Heart right ventricle (tissue), 16 donors: ENCODE data around the gene PIK3CG. TPM values are rescaled to one million over a fixed set of nuclear protein-coding genes. Genes with fewer than 3 reads are reported as not detected.

Source experiments
- ATAC-seq, 8 donors: fragments of 200-7000 bp; cut with Tn5 transposase; one replicate each; pipeline ENCODE4 v1.9.1; 2020; ENCODE audit warnings: mild to moderate bottlenecking in 8 of 8, moderate library complexity in 8 of 8, moderate number of reproducible peaks in 1 of 8
- DNase-seq, 2 donors: peaks; one replicate each; pipeline ENCODE4 v3.0.0-alpha.2; 2020
- H3K27ac ChIP-seq, 10 donors: fragments of 200-600 bp; sonication (generic) in 2 of 10; one replicate each; pipeline versions ENCODE4 v1.5.0 to v1.8.0; 2020 to 2022; ENCODE audit warnings: mild to moderate bottlenecking in 3 of 10
- H3K27me3 ChIP-seq, 7 donors: fragments of 200-600 bp; one replicate each; pipeline ENCODE4 v1.8.0; 2021 to 2022; ENCODE audit warnings: mild to moderate bottlenecking in 2 of 7
- H3K36me3 ChIP-seq, 9 donors: fragments of 200-600 bp; sonication (generic) in 1 of 9; one replicate each; pipeline versions ENCODE4 v1.5.0 to v1.8.0; 2020 to 2022; ENCODE audit warnings: mild to moderate bottlenecking in 2 of 9
- H3K4me1 ChIP-seq, 9 donors: fragments of 200-600 bp; sonication (generic) in 1 of 9; one replicate each; pipeline versions ENCODE4 v1.5.0 to v1.8.0; 2020 to 2022; ENCODE audit warnings: mild to moderate bottlenecking in 4 of 9
- H3K4me3 ChIP-seq, 10 donors: fragments of 200-600 bp; sonication (generic) in 2 of 10; one replicate each; pipeline versions ENCODE4 v1.5.0 to v1.8.0; 2020 to 2022; ENCODE audit warnings: mild to moderate bottlenecking in 7 of 10, moderate library complexity in 2 of 10
- H3K9me3 ChIP-seq, 11 donors: fragments of 200-600 bp in 10 of 11; sonication (generic) in 2 of 11; one replicate each; pipeline versions ENCODE4 v1.5.0 to v1.8.0; 2013 to 2022; ENCODE audit warnings: mild to moderate bottlenecking in 2 of 11, control low read depth in 1 of 11, moderate library complexity in 1 of 11
- CTCF ChIP-seq, 9 donors: fragments of 200-600 bp; sonication (generic) in 2 of 9; IDR thresholded peaks; one replicate each; pipeline versions ENCODE4 v1.5.0 to v1.8.0; 2021 to 2022; ENCODE audit warnings: antibody characterized with exemption in 9 of 9, mild to moderate bottlenecking in 5 of 9, moderate library complexity in 1 of 9
- WGBS, 2 donors: extraction: QIAGEN DNeasy Blood & Tissue Kit; methylation state at CpG; one replicate each; pipeline ENCODE4 v1.1.7; 2013; ENCODE audit warnings: inconsistent platforms in 1 of 2; 5-methylcytosine and 5-hydroxymethylcytosine counted together
- intact Hi-C, 10 donors: fragments of 100-400 bp; cut with DNase I; formaldehyde crosslinking; loops; one replicate each; pipeline versions ENCODE4 v1.11.1 to v1.14.2; 2022
- polyA plus RNA-seq, 2 donors: library from polyadenylated mRNA; stranded (reverse); fragments of 200-250 nt; gene quantifications; one replicate each; pipeline ENCODE4 v1.2.3, GENCODE V29; 2013
- total RNA-seq, 10 donors: library from RNA; stranded (reverse); fragmentation: NEBNext Ultra II Directional in 3 of 10; extraction: Animal tissue kit (Norgen Biotek cat#: 25700) in 3 of 10; gene quantifications; one replicate each; pipeline versions ENCODE4 v1.2.1 to v1.2.4, GENCODE V29; 2021 to 2023
- donor health status: Arrhythmogenic right ventricular cardiomyopathy.
- donor health status: ischemic (EF 13 %, LVEDD 7.1; RV severe dilation, severe dysfunction).
- donor health status: healthy with polysubstance abuse.
- donor health status: DM: no; HTN: yes; CAD: no.
- donor health status: DM: no; HTN: no; CAD: no.
- donor health status: ischemic (EF 25% LVEDD 6.9; RV normal size, moderate dysfunction).
- donor health status: ischemic (EF 25% LVEDD 5.7; RV mildly dilated, moderate dysfunction).
- donor health status: healthy.
- donor health status: DM: yes; HTN: yes; CAD: no.
- donor health status: Ischemic cardiomyopathy.
- donor health status: ischemic (EF 35%, LVEDD 5.7; RV mildly dilated, moderate dysfunction).
- donor health status: nonischemic (EF 11% LVEDD 7.7; RV severe dilation, severe dysfunction).
- donor health status: DM: yes; HTN: yes; CAD: no.
- donor health status: PGD.
- donor health status: ischemic (EF 29% LVEDD 5.4; RV normal size, mild dysfunction).
- donor health status: nonischemic (EF 23%, LVEDD 6.1; RV moderate dilation, normal function).

The PIK3CG gene
- total and polyA plus RNA-seq, 12 donors, result 0.16 to 6.8 (median 2.0) TPM

GRCh38 chr7:106874076-106874475 is 9.0 kb downstream of the PIK3CG start:
- Histone ChIP-seq H3K4me1 (peaks cover 0 to 63% (median 0%) of the 10 kb centered on the region in 9 donors), H3K4me3 (no peak overlapping the region), H3K9me3 (peaks cover 0 to 7% (median 0%) of the 10 kb centered on the region in 11 donors), H3K36me3 (peaks cover 0 to 59% (median 0%) of the 10 kb centered on the region in 9 donors), H3K27me3 (no peaks in the 10 kb centered on the region), H3K27ac (no peak overlapping the region)
- DNase-seq (no peak), ATAC-seq (no peak)
- no peak for TF ChIP-seq CTCF (IDR thresholded peaks at IDR 0.05)
- intact Hi-C loops, result no loop called here

GRCh38 chr7:106875508-106875907 is 10.4 kb downstream of the PIK3CG start:
- no peak for ATAC-seq
- no peak for DNase-seq
- no peaks in the 10 kb centered on the region for H3K27me3 ChIP-seq
- no peak for TF ChIP-seq CTCF (IDR thresholded peaks at IDR 0.05)
- no peak overlapping the region for H3K27ac ChIP-seq
- H3K36me3 ChIP-seq, result peaks cover 0 to 65% (median 4%) of the 10 kb centered on the region in 9 donors
- H3K4me1 ChIP-seq, result peaks cover 0 to 48% (median 0%) of the 10 kb centered on the region in 9 donors
- H3K4me3 ChIP-seq, result no peak overlapping the region
- intact Hi-C loops, result no loop called here
- 93 to 100% methylated on average over 1 of the region's 1 CpG for WGBS, 2 donors
- peaks cover 0 to 7% (median 0%) of the 10 kb centered on the region in 11 donors for H3K9me3 ChIP-seq

GRCh38 chr7:106878748-106879439 is 13.8 kb downstream of the PIK3CG start:
- TF ChIP-seq CTCF (IDR thresholded peaks at IDR 0.05), result no peak
- Histone ChIP-seq H3K27ac (peak overlapping the region in 1 of 10 donors; percentile 11), H3K4me3 (no peak overlapping the region), H3K4me1 (peaks cover 0 to 16% (median 0%) of the 10 kb centered on the region in 9 donors), H3K36me3 (peaks cover 0 to 92% (median 4%) of the 10 kb centered on the region in 9 donors), H3K27me3 (no peaks in the 10 kb centered on the region), H3K9me3 (peaks cover 0 to 7% (median 0%) of the 10 kb centered on the region in 11 donors)
- WGBS, 2 donors, result 94 to 97% methylated on average over 4 of the region's 4 CpGs
- DNase-seq (no peak), ATAC-seq (no peak)
- intact Hi-C loops, result no loop called here

- no peak for TF ChIP-seq CTCF (IDR thresholded peaks at IDR 0.05)
- WGBS, 2 donors, result 81 to 83% methylated on average over 3 of the region's 3 CpGs
- no peaks in the 10 kb centered on the region for H3K9me3 ChIP-seq
- ATAC-seq (no peak), DNase-seq (no peak)
- no peak overlapping the region for H3K27ac ChIP-seq
- H3K36me3 ChIP-seq, result peaks cover 0 to 97% (median 4%) of the 10 kb centered on the region in 9 donors
- no peak overlapping the region for H3K4me3 ChIP-seq
- no peaks in the 10 kb centered on the region for H3K27me3 ChIP-seq
- intact Hi-C loops, result no loop called here
- peaks cover 0 to 9% (median 0%) of the 10 kb centered on the region in 9 donors for H3K4me1 ChIP-seq
Measured at GRCh38 chr7:106881984-106882383, 16.9 kb downstream of the PIK3CG start.
